Fibroblast of skin of left biceps (primary cell): Measurements from ENCODE around the gene USP1.

Experiments used
- DNase-seq, 2 experiments: peaks; one replicate each; pipeline ENCODE4 v3.0.0-alpha.2; 2013; ENCODE audit warnings: low read depth in 2 of 2

Gene USP1

GRCh38 chr1:62487956-62488355 lies 51.1 kb downstream of the USP1 start:
- DNase-seq = no peak

- no peak for DNase-seq
These were observed 55.7 kb downstream of the USP1 start for GRCh38 chr1:62492521-62492920.

- no peak for DNase-seq
These were observed 56.8 kb downstream of the USP1 start for GRCh38 chr1:62493656-62494055.

- DNase-seq = no peak
These were observed 57.3 kb downstream of the USP1 start for GRCh38 chr1:62494137-62494536.

GRCh38 chr1:62500210-62500609 lies 63.4 kb downstream of the USP1 start:
- no peak for DNase-seq
